Mesendoderm (in vitro differentiated cells): ENCODE measurements around the gene MARS1.

Experiments used
- DNase-seq: peaks from one replicate; pipeline ENCODE4 v3.0.0; 2013
- H2AK5ac ChIP-seq: 2 replicates; pipeline ENCODE4 v1.6.1; 2013; ENCODE audit warnings: low read length, inconsistent platforms
- H2BK120ac ChIP-seq: 2 replicates; pipeline ENCODE4 v1.6.1; 2013; ENCODE audit warnings: low read depth, mild to moderate bottlenecking, low read length, moderate library complexity, mixed read lengths
- H2BK15ac ChIP-seq: replicated peaks from 2 replicates; pipeline ENCODE4 v1.6.1; 2013; ENCODE audit warnings: low read depth, mild to moderate bottlenecking, moderate library complexity
- H2BK5ac ChIP-seq: 2 replicates; pipeline ENCODE4 v1.6.1; 2013; ENCODE audit warnings: low read length, inconsistent platforms
- H3K18ac ChIP-seq: 2 replicates; pipeline ENCODE4 v1.6.1; 2013; ENCODE audit warnings: mild to moderate bottlenecking, low read length, mixed read lengths
- H3K23ac ChIP-seq: one replicate; pipeline ENCODE4 v1.6.1; 2013; ENCODE audit warnings: low read length
- H3K27ac ChIP-seq: 2 replicates; pipeline ENCODE4 v1.5.1; 2013; ENCODE audit warnings: low read depth, mild to moderate bottlenecking, inconsistent platforms, low read length, moderate library complexity
- H3K27me3 ChIP-seq: 2 replicates; pipeline ENCODE4 v1.6.1; 2013; ENCODE audit warnings: low read length, control low read depth, mild to moderate bottlenecking, inconsistent platforms; ENCODE audit not compliant: insufficient read depth, poor library complexity
- H3K36me3 ChIP-seq: 2 replicates; pipeline ENCODE4 v1.6.1; 2013; ENCODE audit warnings: low read length, inconsistent platforms; ENCODE audit not compliant: control insufficient read depth, insufficient read depth
- H3K4ac ChIP-seq: one replicate; pipeline ENCODE4 v1.6.1; 2013; ENCODE audit warnings: low read depth, mild to moderate bottlenecking, low read length, moderate library complexity
- H3K4me1 ChIP-seq: 2 replicates; pipeline ENCODE4 v1.6.1; 2013; ENCODE audit warnings: low read depth, low read length, inconsistent platforms; ENCODE audit not compliant: control insufficient read depth
- H3K4me2 ChIP-seq: 2 replicates; pipeline ENCODE4 v1.6.1; 2013; ENCODE audit warnings: low read length
- H3K4me3 ChIP-seq: 2 replicates; pipeline ENCODE4 v1.5.1; 2013; ENCODE audit warnings: mild to moderate bottlenecking, low read length
- H3K56ac ChIP-seq: one replicate; pipeline ENCODE4 v1.6.1; 2013; ENCODE audit warnings: low read length
- H3K79me1 ChIP-seq: 2 replicates; pipeline ENCODE4 v1.6.1; 2013; ENCODE audit warnings: low read length, inconsistent platforms
- H3K79me2 ChIP-seq: 2 replicates; pipeline ENCODE4 v1.6.1; 2013; ENCODE audit warnings: mild to moderate bottlenecking, low read length; ENCODE audit not compliant: control insufficient read depth, insufficient read depth
- H3K9ac ChIP-seq: 2 replicates; pipeline ENCODE4 v1.6.1; 2013; ENCODE audit warnings: low read length, inconsistent platforms
- H4K5ac ChIP-seq: one replicate; pipeline ENCODE4 v1.6.1; 2013; ENCODE audit warnings: low read length
- H4K8ac ChIP-seq: one replicate; pipeline ENCODE4 v1.6.1; 2013; ENCODE audit warnings: low read depth, mild to moderate bottlenecking, control low read depth, low read length, moderate library complexity
- WGBS: extraction: QIAGEN DNeasy Blood & Tissue Kit; methylation state at CpG from one replicate; pipeline ENCODE4 v1.1.7; 2013; ENCODE audit warnings: low lambda C conversion rate, missing lambda C conversion rate; ENCODE audit not compliant: insufficient coverage; ENCODE audit errors: extremely low coverage; 5-methylcytosine and 5-hydroxymethylcytosine counted together

Gene MARS1

GRCh38 chr12:57525615-57526383 lies 37.9 kb downstream of the MARS1 start:
- Histone ChIP-seq H3K4ac (no peak overlapping the region), H3K79me2 (no peaks in the 10 kb centered on the region), H2AK5ac (no peak overlapping the region), H3K4me1 (peaks cover 7% of the 10 kb centered on the region), H3K56ac (no peak overlapping the region), H3K27me3 (no peaks in the 10 kb centered on the region), H3K23ac (no peak overlapping the region), H2BK120ac (no peak overlapping the region), H3K79me1 (peaks cover 5% of the 10 kb centered on the region), H3K4me3 (no peak overlapping the region), H4K5ac (no peak overlapping the region), H2BK5ac (no peak overlapping the region), H3K4me2 (no peak overlapping the region), H3K18ac (no peak overlapping the region), H4K8ac (no peak overlapping the region), H3K27ac (no peak overlapping the region), H3K36me3 (peaks cover 3% of the 10 kb centered on the region), H2BK15ac (no peak overlapping the region), H3K9ac (no peak overlapping the region)
- no peak for DNase-seq
- WGBS = no CpG with 5 or more reads among the region's 16 CpGs

- Histone ChIP-seq H2BK120ac (no peak overlapping the region), H3K18ac (no peak overlapping the region), H3K27me3 (no peaks in the 10 kb centered on the region), H2AK5ac (no peak overlapping the region), H3K4ac (no peak overlapping the region), H3K27ac (no peak overlapping the region), H3K4me3 (no peak overlapping the region), H3K56ac (no peak overlapping the region), H3K9ac (no peak overlapping the region), H3K23ac (no peak overlapping the region), H3K79me2 (no peaks in the 10 kb centered on the region), H4K8ac (no peak overlapping the region), H3K4me2 (no peak overlapping the region), H3K36me3 (peaks cover 3% of the 10 kb centered on the region), H2BK15ac (no peak overlapping the region), H4K5ac (no peak overlapping the region), H3K79me1 (peaks cover 5% of the 10 kb centered on the region), H2BK5ac (no peak overlapping the region), H3K4me1 (peaks cover 4% of the 10 kb centered on the region)
- DNase-seq = no peak
- WGBS = no CpG with 5 or more reads among the region's 4 CpGs
Measured at GRCh38 chr12:57526477-57527126, 38.7 kb downstream of the MARS1 start.

GRCh38 chr12:57527184-57527583 lies 39.3 kb downstream of the MARS1 start:
- H2BK120ac ChIP-seq = no peak overlapping the region
- no peak overlapping the region for H3K23ac ChIP-seq
- H3K4me2 ChIP-seq = no peak overlapping the region
- H3K27me3 ChIP-seq = no peaks in the 10 kb centered on the region
- H3K18ac ChIP-seq = no peak overlapping the region
- H2BK15ac ChIP-seq = no peak overlapping the region
- no CpG with 5 or more reads among the region's 5 CpGs for WGBS
- H3K79me1 ChIP-seq = peaks cover 5% of the 10 kb centered on the region
- H3K56ac ChIP-seq = no peak overlapping the region
- no peak overlapping the region for H3K4ac ChIP-seq
- H3K9ac ChIP-seq = no peak overlapping the region
- no peak overlapping the region for H2BK5ac ChIP-seq
- H2AK5ac ChIP-seq = no peak overlapping the region
- no peak overlapping the region for H3K4me3 ChIP-seq
- peaks cover 2% of the 10 kb centered on the region for H3K4me1 ChIP-seq
- peaks cover 3% of the 10 kb centered on the region for H3K36me3 ChIP-seq
- H3K79me2 ChIP-seq = no peaks in the 10 kb centered on the region
- no peak overlapping the region for H3K27ac ChIP-seq
- no peak overlapping the region for H4K8ac ChIP-seq
- no peak overlapping the region for H4K5ac ChIP-seq
- DNase-seq = no peak

GRCh38 chr12:57528176-57528575 lies 40.3 kb downstream of the MARS1 start:
- H2BK5ac ChIP-seq = no peak overlapping the region
- no peak overlapping the region for H2BK120ac ChIP-seq
- H2AK5ac ChIP-seq = no peak overlapping the region
- H3K36me3 ChIP-seq = peaks cover 5% of the 10 kb centered on the region
- H3K23ac ChIP-seq = no peak overlapping the region
- H3K79me2 ChIP-seq = no peaks in the 10 kb centered on the region
- no peak overlapping the region for H3K4me3 ChIP-seq
- no peaks in the 10 kb centered on the region for H3K27me3 ChIP-seq
- DNase-seq = no peak
- H3K4ac ChIP-seq = no peak overlapping the region
- no peak overlapping the region for H4K5ac ChIP-seq
- peaks cover 2% of the 10 kb centered on the region for H3K4me1 ChIP-seq
- H3K56ac ChIP-seq = no peak overlapping the region
- no peak overlapping the region for H3K18ac ChIP-seq
- H3K9ac ChIP-seq = no peak overlapping the region
- H2BK15ac ChIP-seq = no peak overlapping the region
- peaks cover 5% of the 10 kb centered on the region for H3K79me1 ChIP-seq
- H3K4me2 ChIP-seq = no peak overlapping the region
- no CpG with 5 or more reads among the region's 12 CpGs for whole genome bisulfite sequencing
- no peak overlapping the region for H3K27ac ChIP-seq
- H4K8ac ChIP-seq = no peak overlapping the region

- Histone ChIP-seq H4K5ac (no peak overlapping the region), H2BK120ac (no peak overlapping the region), H3K36me3 (peaks cover 5% of the 10 kb centered on the region), H2BK15ac (no peak overlapping the region), H3K79me1 (peaks cover 3% of the 10 kb centered on the region), H3K4me1 (no peaks in the 10 kb centered on the region), H3K56ac (no peak overlapping the region), H3K9ac (no peak overlapping the region), H3K4me3 (no peak overlapping the region), H3K23ac (no peak overlapping the region), H3K18ac (no peak overlapping the region), H2AK5ac (no peak overlapping the region), H3K79me2 (no peaks in the 10 kb centered on the region), H3K4me2 (no peak overlapping the region), H3K4ac (no peak overlapping the region), H3K27me3 (no peaks in the 10 kb centered on the region), H2BK5ac (no peak overlapping the region), H4K8ac (no peak overlapping the region), H3K27ac (no peak overlapping the region)
- no CpG with 5 or more reads among the region's 10 CpGs for WGBS
- no peak for DNase-seq
Measured at GRCh38 chr12:57528831-57529555, 41.1 kb downstream of the MARS1 start.
